ENCODE results near the gene FOS. TPM values are rescaled to one million over a fixed set of nuclear protein-coding genes. Genes with fewer than 3 reads are reported as not detected.
A peak's percentile ranks its signal among the peaks of the same experiment; 100 is the strongest.

FOS gene
- total and polyA plus RNA-seq, 2 of the 8 experiments (the other 6 are each of a cell fraction or from before 2014, with no cell fraction given), result 50.2 to 51.8 TPM

GRCh38 chr14:75279763-75280290, 1.2 kb downstream of the FOS start:
- DNase-seq (ENCODE audit: low read depth in 1 of 2, low spot score in 2 of 2) (peak in 1 of 2 experiments; percentile 75), FAIRE-seq (no peak)
- peak overlapping the region; percentile 92 for H3K4me2 ChIP-seq (ENCODE audit: insufficient read depth in 1 of 2, low read depth in 2 of 2, low read length in 2 of 2)
- H2BK12ac ChIP-seq (ENCODE audit: low read depth, low read length), result peak overlapping the region; percentile 95
- H4K20me1 ChIP-seq (replicated peaks in 1 of 2; ENCODE audit: control insufficient read depth in 1 of 2, insufficient read depth in 2 of 2, low read length in 2 of 2), result peaks cover 4 to 7% of the 10 kb centered on the region in 2 experiments
- peak overlapping the region; percentile 61; the same call in 1 of the 2 replicates for H2BK20ac ChIP-seq (ENCODE audit: low read length)
- peaks cover 24% of the 10 kb centered on the region; the same call in 1 of the 2 replicates for H3K23me2 ChIP-seq (ENCODE audit: low read depth, low read length)
- peaks cover 9 to 14% (median 10%) of the 10 kb centered on the region in 4 experiments; a peak in 7 of 8 replicates for H3K36me3 ChIP-seq (ENCODE audit: control insufficient read depth in 2 of 4, insufficient read depth in 4 of 4, low read length in 3 of 4)
- H2BK5ac ChIP-seq (ENCODE audit: low read depth, low read length), result peak overlapping the region; percentile 98
- H3K9ac ChIP-seq (replicated peaks in 1 of 4; ENCODE audit: extremely low read depth in 1 of 4, low read depth in 3 of 4, low read length in 3 of 4), result peak overlapping the region in 3 of 4 experiments; percentile 88 to 94 (median 93); a peak in 6 of 7 replicates
- peak overlapping the region; percentile 60 for H3K56ac ChIP-seq (replicated peaks; ENCODE audit: insufficient read length, low read depth, low read length)
- peaks cover 4 to 11% (median 10%) of the 10 kb centered on the region in 4 experiments for H3K4me1 ChIP-seq (replicated peaks in 1 of 4; ENCODE audit: control insufficient read depth in 3 of 4, insufficient read depth in 4 of 4, low read length in 3 of 4)
- 3% methylated on average over 25 of the region's 26 CpGs; no CpG with 5 or more reads in 1 of the 2 experiments for WGBS, 2 experiments (ENCODE audit: extremely low coverage in 1 of 2, insufficient coverage in 1 of 2, insufficient read length in 1 of 2, insufficient replicate concordance in 2 of 2, low coverage in 1 of 2, low lambda C conversion rate in 2 of 2, missing lambda C conversion rate in 1 of 2)
- no peaks in the 10 kb centered on the region for H3K9me3 ChIP-seq (ENCODE audit: insufficient read depth in 2 of 2, low read depth in 1 of 2, low read length in 1 of 2)
- no peak overlapping the region for H2BK120ac ChIP-seq (replicated peaks; ENCODE audit: low read depth, low read length)
- peak overlapping the region; percentile 88 for H4K91ac ChIP-seq (replicated peaks; ENCODE audit: insufficient read length, low read length)
- no peaks in the 10 kb centered on the region for H3K79me1 ChIP-seq (ENCODE audit: low read depth, low read length)
- ChIA-PET CTCF (ENCODE audit: partially characterized antibody) (interaction anchor here (1.2 to 8.9 kb wide), 3 partner anchors 10 to 17 kb away, joined by 3 to 83 read pairs (median 3); no protein-coding TSS in a partner anchor), POLR2A (ENCODE audit: partially characterized antibody) (interaction anchor here (0.5 to 14.8 kb wide), 23 partner anchors 10 to 157 kb away, joined by 3 to 351 read pairs (median 5); no protein-coding TSS in a partner anchor)
- 0 out of 2 replicates have a peak overlapping the region, but pooled peaks have one; percentile 46 for H2BK15ac ChIP-seq (ENCODE audit: low read length)
- no peak overlapping the region for H2AFZ ChIP-seq (ENCODE audit: low read length)
- H3K4ac ChIP-seq (replicated peaks; ENCODE audit: insufficient read length, low read depth, low read length), result peak overlapping the region; percentile 16
- H3K23ac ChIP-seq (ENCODE audit: insufficient read length), result no peak overlapping the region
- peak overlapping the region; percentile 89; the same call in 1 of the 2 replicates for H2AK5ac ChIP-seq (ENCODE audit: low read depth, low read length)
- peak overlapping the region; percentile 91 for H3K18ac ChIP-seq (ENCODE audit: extremely low read depth, low read length)
- peak overlapping the region; percentile 71 to 85 (median 76) for H3K4me3 ChIP-seq (ENCODE audit: extremely low read depth in 1 of 4, insufficient read depth in 2 of 4, low read depth in 3 of 4, low read length in 4 of 4)
- peaks cover 0 to 12% of the 10 kb centered on the region in 2 experiments; a peak in 2 of 4 replicates for H3K79me2 ChIP-seq (ENCODE audit: control insufficient read depth in 1 of 2, insufficient read depth in 2 of 2, low read length in 2 of 2)
- peak overlapping the region; percentile 100; the same call in 1 of the 2 replicates for H4K8ac ChIP-seq (ENCODE audit: extremely low read depth, insufficient read depth, low read length)
- H3K27ac ChIP-seq (ENCODE audit: low read depth, low read length), result peak overlapping the region; percentile 33; the same call in 1 of the 2 replicates
- no peak overlapping the region for H4K5ac ChIP-seq (ENCODE audit: insufficient read length, low read depth, low read length)
- H3K14ac ChIP-seq (ENCODE audit: insufficient read length), result no peak overlapping the region
- H3K27me3 ChIP-seq (replicated peaks in 1 of 4; ENCODE audit: control insufficient read depth in 3 of 4, extremely low read depth in 1 of 4, insufficient read depth in 3 of 4, low read length in 3 of 4), result peaks cover 0 to 23% (median 9%) of the 10 kb centered on the region in 4 experiments; a peak in 5 of 7 replicates
- TF ChIP-seq KDM4A (IDR thresholded peaks at IDR 0.05; ENCODE audit: low read depth, low read length, severe bottlenecking), result peak; percentile 51
- TF ChIP-seq CHD1 (IDR thresholded peaks at IDR 0.05; ENCODE audit: low read depth, low read length), result peak; percentile 7; the same call in 1 of the 2 replicates
- TF ChIP-seq TBP (IDR thresholded peaks at IDR 0.05; ENCODE audit: low read depth, low read length), result peak; percentile 46
- TF ChIP-seq EGR1 (IDR thresholded peaks at IDR 0.05; ENCODE audit: borderline replicate concordance, low read depth, low read length), result no peak
- peak; percentile 59 to 87; a peak in 2 of 3 replicates for TF ChIP-seq POLR2A (IDR thresholded peaks at IDR 0.05; ENCODE audit: control extremely low read depth in 1 of 2, low read depth in 2 of 2, low read length in 2 of 2)
- no peak for TF ChIP-seq TEAD4 (IDR thresholded peaks at IDR 0.05; ENCODE audit: low read depth, low read length)
- TF ChIP-seq POLR2AphosphoS5 (IDR thresholded peaks at IDR 0.05; ENCODE audit: low read depth, low read length), result peak; percentile 94
- TF ChIP-seq GABPA (IDR thresholded peaks at IDR 0.05; ENCODE audit: borderline replicate concordance, insufficient read depth, low read length), result no peak
- TF ChIP-seq SAP30 (IDR thresholded peaks at IDR 0.05; ENCODE audit: insufficient read depth, insufficient replicate concordance, low read length), result peak; percentile 55
- no peak for TF ChIP-seq YY1 (IDR thresholded peaks at IDR 0.05; ENCODE audit: low read depth, low read length)
- TF ChIP-seq ATF3 (IDR thresholded peaks at IDR 0.05; ENCODE audit: insufficient read depth, low read depth, low read length), result no peak
- TF ChIP-seq TAF7 (optimal IDR thresholded peaks at IDR 0.05; ENCODE audit: borderline replicate concordance, low read depth, low read length), result peak; percentile 91
